SK-N-SH (cell line): ENCODE data around the gene DLL4.

Experiments used
- CHD2 ChIP-seq: fragments of 150-350 bp; IDR thresholded peaks from 2 replicates; pipeline ENCODE4 v1.6.1; 2018; ENCODE audit warnings: low read length; ENCODE audit not compliant: partially characterized antibody
- CTCF ChIP-seq: fragments of 200-600 bp; sonication (generic); IDR thresholded peaks from 2 replicates; pipeline ENCODE4 v1.6.1; 2017; ENCODE audit warnings: antibody characterized with exemption, mild to moderate bottlenecking, moderate library complexity
- EP300 ChIP-seq, 2 experiments: IDR thresholded peaks; 2 replicates each; pipeline versions ENCODE4 v1.4.0 to v1.6.1; 2012; ENCODE audit warnings: borderline replicate concordance in 1 of 2, low read depth in 1 of 2, low read length in 1 of 2
- EZH2phosphoT487 ChIP-seq: fragments of 200-600 bp; sonication (generic); IDR thresholded peaks from 2 replicates; pipeline ENCODE4 v1.6.1; 2017; ENCODE audit warnings: low read depth, mixed run types, mild to moderate bottlenecking, antibody characterized with exemption, moderate library complexity, borderline replicate concordance
- FOSL2 ChIP-seq: IDR thresholded peaks from 2 replicates; pipeline ENCODE4 v1.4.0; 2012; ENCODE audit warnings: low read depth, mild to moderate bottlenecking, moderate library complexity, borderline replicate concordance
- FOXM1 ChIP-seq: IDR thresholded peaks from 2 replicates; pipeline ENCODE4 v1.4.0; 2012; ENCODE audit warnings: low read depth, mild to moderate bottlenecking
- IRF3 ChIP-seq: fragments of 150-350 bp; IDR thresholded peaks from 2 replicates; pipeline ENCODE4 v1.6.1; 2016; ENCODE audit warnings: mild to moderate bottlenecking, low read depth, low read length
- NFIC ChIP-seq: IDR thresholded peaks from 2 replicates; pipeline ENCODE4 v1.4.0; 2012; ENCODE audit warnings: borderline replicate concordance
- POLR2AphosphoS5 ChIP-seq: IDR thresholded peaks from 2 replicates; pipeline ENCODE4 v1.6.1; 2012; ENCODE audit warnings: low read depth, low read length
- RAD21 ChIP-seq: IDR thresholded peaks from 2 replicates; pipeline ENCODE4 v1.6.1; 2012; ENCODE audit warnings: mild to moderate bottlenecking, low read length
- REST ChIP-seq: IDR thresholded peaks from 2 replicates; pipeline ENCODE4 v1.6.1; 2012; ENCODE audit warnings: mild to moderate bottlenecking, low read depth, low read length, moderate library complexity
- RFX5 ChIP-seq: IDR thresholded peaks from 2 replicates; pipeline ENCODE4 v1.6.1; 2012; ENCODE audit warnings: mild to moderate bottlenecking, improper control_type of control experiment, low read length
- SMC3 ChIP-seq: IDR thresholded peaks from 2 replicates; pipeline ENCODE4 v1.6.1; 2012; ENCODE audit warnings: low read depth, low read length, improper control_type of control experiment
- ZBTB33 ChIP-seq: IDR thresholded peaks from 2 replicates; pipeline ENCODE4 v1.4.0; 2012; ENCODE audit warnings: low read depth, borderline replicate concordance

- no peak for TF ChIP-seq RFX5
- no peak for TF ChIP-seq POLR2AphosphoS5
- TF ChIP-seq IRF3, result no peak
- no peak for TF ChIP-seq ZBTB33
- no peak for TF ChIP-seq CTCF
- TF ChIP-seq CHD2, result no peak
- TF ChIP-seq RAD21, result no peak
- TF ChIP-seq NFIC, result no peak
- TF ChIP-seq FOXM1, result no peak
- TF ChIP-seq SMC3, result no peak
- no peak for TF ChIP-seq FOSL2
- no peak for TF ChIP-seq EP300 (IDR thresholded peaks at IDR 0.05; ENCODE audit: borderline replicate concordance in 1 of 2, low read depth in 1 of 2, low read length in 1 of 2)
- no peak for TF ChIP-seq REST
- no peak for TF ChIP-seq EZH2phosphoT487
Measured at GRCh38 chr15:40949756-40950207, 20.6 kb downstream of the DLL4 start.
